Panc1 (cell line): ENCODE measurements around the gene C5orf63. TPM values are rescaled to one million over a fixed set of nuclear protein-coding genes. Genes with fewer than 3 reads are reported as not detected.

Source experiments
- ATAC-seq: fragments of 200-7000 bp; cut with Tn5 transposase; 2 replicates; pipeline ENCODE4 v1.9.1; 2020; ENCODE audit warnings: mild to moderate bottlenecking, moderate library complexity
- BruUV-seq: library from RNA; stranded (reverse); fragments of 400-500 nt; replicated peaks from 2 replicates; lab custom pipeline; 2021; lab: Mats Ljungman, UMichigan
- CTCF ChIA-PET: fragments of 300-600 bp; sonication (Branson Sonifier 250); formaldehyde crosslinking; loops from one replicate; lab custom pipeline; 2022; ENCODE audit warnings: antibody characterized with exemption; lab: Charles Lee
- POLR2A ChIA-PET: fragments of 300-600 bp; sonication (Branson Sonifier 250); formaldehyde crosslinking; loops from one replicate; lab custom pipeline; 2022; ENCODE audit warnings: antibody characterized with exemption; lab: Charles Lee
- DNase-seq: peaks from one replicate; pipeline ENCODE4 v3.0.0-alpha.2; 2010; ENCODE audit warnings: low read depth, low spot score
- H3K27ac ChIP-seq: 2 replicates; pipeline ENCODE4 v1.5.1; 2011; ENCODE audit warnings: mild to moderate bottlenecking, low read length, inconsistent platforms
- H3K27me3 ChIP-seq: fragments of 200-500 bp; sonication (Bioruptor generic); 2 replicates; pipeline ENCODE4 v1.6.0; 2014; ENCODE audit warnings: low read length, inconsistent platforms; ENCODE audit not compliant: control insufficient read depth, insufficient read depth
- H3K36me3 ChIP-seq: fragments of 200-500 bp; sonication (Bioruptor generic); 2 replicates; pipeline ENCODE4 v1.5.1; 2014; ENCODE audit warnings: inconsistent platforms, mild to moderate bottlenecking, low read length, moderate library complexity; ENCODE audit not compliant: control insufficient read depth, insufficient read depth
- H3K4me1 ChIP-seq: 2 replicates; pipeline ENCODE4 v1.5.1; 2011; ENCODE audit warnings: inconsistent platforms, mild to moderate bottlenecking, low read length, moderate library complexity; ENCODE audit not compliant: control insufficient read depth, insufficient read depth
- H3K4me3 ChIP-seq, 2 experiments: 2 replicates each; pipeline ENCODE4 v1.5.1; 2011 to 2012; ENCODE audit warnings: low read depth in 2 of 2, low read length in 2 of 2, mild to moderate bottlenecking in 2 of 2, inconsistent platforms in 1 of 2, moderate library complexity in 1 of 2
- H3K9me3 ChIP-seq: fragments of 200-500 bp; sonication (Bioruptor generic); 2 replicates; pipeline ENCODE4 v1.5.1; 2014; ENCODE audit warnings: low read depth, mild to moderate bottlenecking, inconsistent platforms, low read length, moderate library complexity; ENCODE audit not compliant: control insufficient read depth, insufficient read depth
- POLR2AphosphoS5 ChIP-seq: IDR thresholded peaks from 2 replicates; pipeline ENCODE4 v1.6.1; 2012; ENCODE audit warnings: mild to moderate bottlenecking, low read depth, low read length, moderate library complexity
- SIN3A ChIP-seq: IDR thresholded peaks from 2 replicates; pipeline ENCODE4 v1.6.1; 2012; ENCODE audit warnings: low read depth, mild to moderate bottlenecking, low read length, moderate library complexity, borderline replicate concordance; ENCODE audit not compliant: insufficient read depth
- TCF7L2 ChIP-seq: IDR thresholded peaks from 2 replicates; pipeline ENCODE4 v1.6.1; 2011; ENCODE audit warnings: mild to moderate bottlenecking, low read depth, low read length, inconsistent platforms
- in situ Hi-C: cut with HindIII; loops from 2 replicates; pipeline ENCODE4 v1.10.0; 2016; ENCODE audit warnings: low sequenced_read_pairs, low pct_unique_long_range_greater_than_20kb
- intact Hi-C: fragments of 100-400 bp; cut with micrococcal nuclease; formaldehyde crosslinking; loops from one replicate; pipeline ENCODE4 v1.10.0; 2022; ENCODE audit not compliant: unreplicated experiment
- total RNA-seq: library from RNA; stranded (reverse); gene quantifications from one replicate; pipeline ENCODE4 v1.2.1, GENCODE V29; 2021; ENCODE audit not compliant: unreplicated experiment
- TF ChIP-seq, protein P1 (sequence below), 2 experiments: IDR thresholded peaks; 2 replicates each; pipeline ENCODE4 v1.6.1; 2011 to 2012; ENCODE audit warnings: low read depth in 2 of 2, control low read depth in 1 of 2, low read length in 1 of 2, mild to moderate bottlenecking in 1 of 2, moderate library complexity in 1 of 2; ENCODE audit not compliant: insufficient read depth in 1 of 2
- TF ChIP-seq, protein P2 (sequence below): fragments of 450-650 bp; IDR thresholded peaks from 2 replicates; pipeline ENCODE4 v1.5.1; 2017; ENCODE audit warnings: mild to moderate bottlenecking

C5orf63 gene
- total RNA-seq, 1 experiment from 2014 or later, result 9.8 TPM

- H3K36me3 ChIP-seq, result no peaks in the 10 kb centered on the region; the same call in 1 of the 2 replicates
- H3K4me1 ChIP-seq, result peaks cover 6% of the 10 kb centered on the region; the same call in 1 of the 2 replicates
- no peaks in the 10 kb centered on the region for H3K9me3 ChIP-seq
- intact Hi-C loops (no loop called here), in situ Hi-C loops (no loop called here)
- ATAC-seq (no peak), DNase-seq (no peak)
- ChIA-PET POLR2A (no interaction called here), CTCF (no interaction called here)
- no peak overlapping the region for H3K27ac ChIP-seq
- TF ChIP-seq, protein P1, sequence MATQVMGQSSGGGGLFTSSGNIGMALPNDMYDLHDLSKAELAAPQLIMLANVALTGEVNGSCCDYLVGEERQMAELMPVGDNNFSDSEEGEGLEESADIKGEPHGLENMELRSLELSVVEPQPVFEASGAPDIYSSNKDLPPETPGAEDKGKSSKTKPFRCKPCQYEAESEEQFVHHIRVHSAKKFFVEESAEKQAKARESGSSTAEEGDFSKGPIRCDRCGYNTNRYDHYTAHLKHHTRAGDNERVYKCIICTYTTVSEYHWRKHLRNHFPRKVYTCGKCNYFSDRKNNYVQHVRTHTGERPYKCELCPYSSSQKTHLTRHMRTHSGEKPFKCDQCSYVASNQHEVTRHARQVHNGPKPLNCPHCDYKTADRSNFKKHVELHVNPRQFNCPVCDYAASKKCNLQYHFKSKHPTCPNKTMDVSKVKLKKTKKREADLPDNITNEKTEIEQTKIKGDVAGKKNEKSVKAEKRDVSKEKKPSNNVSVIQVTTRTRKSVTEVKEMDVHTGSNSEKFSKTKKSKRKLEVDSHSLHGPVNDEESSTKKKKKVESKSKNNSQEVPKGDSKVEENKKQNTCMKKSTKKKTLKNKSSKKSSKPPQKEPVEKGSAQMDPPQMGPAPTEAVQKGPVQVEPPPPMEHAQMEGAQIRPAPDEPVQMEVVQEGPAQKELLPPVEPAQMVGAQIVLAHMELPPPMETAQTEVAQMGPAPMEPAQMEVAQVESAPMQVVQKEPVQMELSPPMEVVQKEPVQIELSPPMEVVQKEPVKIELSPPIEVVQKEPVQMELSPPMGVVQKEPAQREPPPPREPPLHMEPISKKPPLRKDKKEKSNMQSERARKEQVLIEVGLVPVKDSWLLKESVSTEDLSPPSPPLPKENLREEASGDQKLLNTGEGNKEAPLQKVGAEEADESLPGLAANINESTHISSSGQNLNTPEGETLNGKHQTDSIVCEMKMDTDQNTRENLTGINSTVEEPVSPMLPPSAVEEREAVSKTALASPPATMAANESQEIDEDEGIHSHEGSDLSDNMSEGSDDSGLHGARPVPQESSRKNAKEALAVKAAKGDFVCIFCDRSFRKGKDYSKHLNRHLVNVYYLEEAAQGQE (IDR thresholded peaks at IDR 0.05; ENCODE audit: insufficient read depth in 1 of 2, low read depth in 2 of 2, low read length in 1 of 2), result no peak
- TF ChIP-seq, protein P2, sequence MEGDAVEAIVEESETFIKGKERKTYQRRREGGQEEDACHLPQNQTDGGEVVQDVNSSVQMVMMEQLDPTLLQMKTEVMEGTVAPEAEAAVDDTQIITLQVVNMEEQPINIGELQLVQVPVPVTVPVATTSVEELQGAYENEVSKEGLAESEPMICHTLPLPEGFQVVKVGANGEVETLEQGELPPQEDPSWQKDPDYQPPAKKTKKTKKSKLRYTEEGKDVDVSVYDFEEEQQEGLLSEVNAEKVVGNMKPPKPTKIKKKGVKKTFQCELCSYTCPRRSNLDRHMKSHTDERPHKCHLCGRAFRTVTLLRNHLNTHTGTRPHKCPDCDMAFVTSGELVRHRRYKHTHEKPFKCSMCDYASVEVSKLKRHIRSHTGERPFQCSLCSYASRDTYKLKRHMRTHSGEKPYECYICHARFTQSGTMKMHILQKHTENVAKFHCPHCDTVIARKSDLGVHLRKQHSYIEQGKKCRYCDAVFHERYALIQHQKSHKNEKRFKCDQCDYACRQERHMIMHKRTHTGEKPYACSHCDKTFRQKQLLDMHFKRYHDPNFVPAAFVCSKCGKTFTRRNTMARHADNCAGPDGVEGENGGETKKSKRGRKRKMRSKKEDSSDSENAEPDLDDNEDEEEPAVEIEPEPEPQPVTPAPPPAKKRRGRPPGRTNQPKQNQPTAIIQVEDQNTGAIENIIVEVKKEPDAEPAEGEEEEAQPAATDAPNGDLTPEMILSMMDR, result no peak
- TF ChIP-seq SIN3A, result no peak
- no peak for TF ChIP-seq POLR2AphosphoS5
- no peak for TF ChIP-seq TCF7L2
- no peaks in the 10 kb centered on the region for H3K27me3 ChIP-seq
- BruUV-seq, result no TSS peak
- H3K4me3 ChIP-seq, result no peak overlapping the region
Observed at GRCh38 chr5:127068493-127069214, 4.6 kb downstream of the C5orf63 start.

- ChIA-PET POLR2A (no interaction called here), CTCF (no interaction called here)
- H3K27ac ChIP-seq, result no peak overlapping the region
- no TSS peak for BruUV-seq
- H3K4me1 ChIP-seq, result no peaks in the 10 kb centered on the region
- in situ Hi-C loops (no loop called here), intact Hi-C loops (no loop called here)
- H3K9me3 ChIP-seq, result no peaks in the 10 kb centered on the region
- H3K36me3 ChIP-seq, result no peaks in the 10 kb centered on the region; the same call in 1 of the 2 replicates
- DNase-seq (no peak), ATAC-seq (no peak)
- H3K27me3 ChIP-seq, result no peaks in the 10 kb centered on the region
- TF ChIP-seq, protein P1 (IDR thresholded peaks at IDR 0.05; ENCODE audit: insufficient read depth in 1 of 2, low read depth in 2 of 2, low read length in 1 of 2), result no peak
- no peak for TF ChIP-seq TCF7L2
- TF ChIP-seq POLR2AphosphoS5, result no peak
- TF ChIP-seq SIN3A, result no peak
- TF ChIP-seq, protein P2, result no peak
- no peak overlapping the region for H3K4me3 ChIP-seq
Observed at GRCh38 chr5:127066721-127067120, 6.6 kb downstream of the C5orf63 start.
